Fibroblast of the conjunctiva (primary cell): ENCODE measurements around the gene LIFR.
A peak's percentile ranks its signal among the peaks of the same experiment; 100 is the strongest.
"Not testable (repeated sequence)": the region's sequence is repeated elsewhere in the genome, so short reads cannot be mapped to it uniquely, and the experiment has no call there.

Source experiments
- DNase-seq: peaks from one replicate; pipeline ENCODE4 v3.0.0-alpha.2; 2010; ENCODE audit warnings: low read depth

The LIFR gene

GRCh38 chr5:38556599-38557307 is at the start of gene LIFR:
LIFR (minus strand) TSS chr5:38556646; CDS start chr5:38530647, 25,999 bp downstream.
- peak; percentile 59 for DNase-seq

GRCh38 chr5:38605610-38606009 is 49.2 kb upstream of the LIFR start:
- no peak for DNase-seq

GRCh38 chr5:38603691-38604090 is 47.2 kb upstream of the LIFR start:
- no peak for DNase-seq

- no peak for DNase-seq
These were observed 46.2 kb upstream of the LIFR start for GRCh38 chr5:38602641-38603040.

- DNase-seq, result no peak
These were observed 45.4 kb upstream of the LIFR start for GRCh38 chr5:38601863-38602298.

- DNase-seq, result no peak
These were observed 44.9 kb upstream of the LIFR start for GRCh38 chr5:38601133-38601862.

GRCh38 chr5:38600329-38601045 is 44.0 kb upstream of the LIFR start:
- no peak for DNase-seq

- DNase-seq, result not testable (repeated sequence)
These were observed 43.3 kb upstream of the LIFR start for GRCh38 chr5:38599751-38600150.

- DNase-seq, result peak; percentile 43
These were observed 42.7 kb upstream of the LIFR start for GRCh38 chr5:38598994-38599617.

GRCh38 chr5:38598296-38598993 is 42.0 kb upstream of the LIFR start:
- no peak for DNase-seq

- DNase-seq, result no peak
These were observed 40.5 kb upstream of the LIFR start for GRCh38 chr5:38596981-38597380.

GRCh38 chr5:38595132-38595745 is 38.8 kb upstream of the LIFR start:
- peak; percentile 40 for DNase-seq

- no peak for DNase-seq
These were observed 37.5 kb upstream of the LIFR start for GRCh38 chr5:38593959-38594358.

- DNase-seq, result no peak
These were observed 35.0 kb upstream of the LIFR start for GRCh38 chr5:38591523-38591849.

- no peak for DNase-seq
These were observed 34.5 kb upstream of the LIFR start for GRCh38 chr5:38590838-38591522.

GRCh38 chr5:38589629-38590028 is 33.2 kb upstream of the LIFR start:
- no peak for DNase-seq

- no peak for DNase-seq
These were observed 29.4 kb upstream of the LIFR start for GRCh38 chr5:38585816-38586215.

GRCh38 chr5:38583500-38583899 is 27.1 kb upstream of the LIFR start:
- DNase-seq, result no peak

GRCh38 chr5:38582975-38583319 is 26.5 kb upstream of the LIFR start:
- DNase-seq, result no peak

- no peak for DNase-seq
These were observed 26.0 kb upstream of the LIFR start for GRCh38 chr5:38582293-38582974.
